ENCODE data around the gene NRG3. TPM values are rescaled to one million over a fixed set of nuclear protein-coding genes. Genes with fewer than 3 reads are reported as not detected.

Gene NRG3
- total RNA-seq, 1 donor from 2014 or later, result 0.74 TPM

DNA sequence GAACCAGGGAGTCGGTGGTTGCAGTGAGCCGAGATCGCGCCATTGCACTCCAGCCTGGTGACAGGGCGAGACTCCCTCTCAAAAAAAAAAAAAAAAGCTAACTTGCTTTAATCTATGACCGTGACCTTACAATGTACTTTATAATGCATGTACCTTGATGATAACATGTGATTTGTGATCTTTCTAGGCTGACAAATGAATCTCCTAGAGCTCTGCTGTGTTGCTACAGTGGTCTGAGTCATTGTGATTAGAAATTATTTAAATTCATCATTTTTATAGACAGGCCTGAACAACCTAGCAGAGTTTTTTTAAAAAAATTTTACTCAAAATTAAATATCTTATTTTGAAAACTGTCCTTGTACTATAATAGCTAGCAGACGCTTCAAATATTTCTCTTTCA lies 722.8 kb downstream of the NRG3 start:
- no peak for DNase-seq (ENCODE audit: low spot score in 2 of 2, unreplicated experiment in 2 of 2)
- Mint-ChIP-seq H3K27me3 (ENCODE audit: low read depth) (no peaks in the 10 kb centered on the region), H3K36me3 (no peaks in the 10 kb centered on the region), H3K4me3 (no peak overlapping the region), H3K27ac (no peak overlapping the region), H3K4me1 (no peaks in the 10 kb centered on the region), H3K9me3 (no peaks in the 10 kb centered on the region)
- TF ChIP-seq CTCF (IDR thresholded peaks at IDR 0.05; ENCODE audit: unreplicated experiment), result no peak

GRCh38 chr10:82609845-82610244 lies 734.9 kb downstream of the NRG3 start:
- no peak for TF ChIP-seq CTCF (IDR thresholded peaks at IDR 0.05; ENCODE audit: unreplicated experiment)
- DNase-seq (ENCODE audit: low spot score in 2 of 2, unreplicated experiment in 2 of 2), result no peak
- Mint-ChIP-seq H3K4me1 (peaks cover 4% of the 10 kb centered on the region), H3K36me3 (no peaks in the 10 kb centered on the region), H3K4me3 (no peak overlapping the region), H3K9me3 (peaks cover 29% of the 10 kb centered on the region), H3K27me3 (ENCODE audit: low read depth) (no peaks in the 10 kb centered on the region), H3K27ac (no peak overlapping the region)

DNA sequence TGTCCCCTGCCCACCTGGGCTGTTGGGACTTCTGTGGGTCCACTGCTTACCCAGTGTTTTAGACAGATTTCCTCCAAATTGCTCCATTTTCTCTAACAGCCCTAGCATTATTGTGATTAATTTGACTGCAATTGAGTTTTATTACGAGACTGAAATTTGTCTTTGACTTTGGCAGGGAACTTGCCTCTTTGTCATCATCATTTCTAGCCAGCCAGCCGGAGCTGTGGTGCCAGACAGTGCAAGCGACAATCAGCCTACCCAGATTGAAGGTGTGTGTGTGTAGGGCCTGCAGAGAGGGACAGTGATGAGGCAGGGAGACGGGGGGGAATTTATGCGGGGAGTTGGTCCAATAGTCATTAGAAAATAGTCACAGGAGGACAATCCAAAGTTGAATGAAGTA lies 743.0 kb downstream of the NRG3 start:
- Mint-ChIP-seq H3K36me3 (no peaks in the 10 kb centered on the region), H3K9me3 (no peaks in the 10 kb centered on the region), H3K4me3 (no peak overlapping the region), H3K4me1 (no peaks in the 10 kb centered on the region), H3K27me3 (ENCODE audit: low read depth) (peaks cover 1% of the 10 kb centered on the region), H3K27ac (no peak overlapping the region)
- TF ChIP-seq CTCF (IDR thresholded peaks at IDR 0.05; ENCODE audit: unreplicated experiment), result no peak
- no peak for DNase-seq (ENCODE audit: low spot score in 2 of 2, unreplicated experiment in 2 of 2)

DNA sequence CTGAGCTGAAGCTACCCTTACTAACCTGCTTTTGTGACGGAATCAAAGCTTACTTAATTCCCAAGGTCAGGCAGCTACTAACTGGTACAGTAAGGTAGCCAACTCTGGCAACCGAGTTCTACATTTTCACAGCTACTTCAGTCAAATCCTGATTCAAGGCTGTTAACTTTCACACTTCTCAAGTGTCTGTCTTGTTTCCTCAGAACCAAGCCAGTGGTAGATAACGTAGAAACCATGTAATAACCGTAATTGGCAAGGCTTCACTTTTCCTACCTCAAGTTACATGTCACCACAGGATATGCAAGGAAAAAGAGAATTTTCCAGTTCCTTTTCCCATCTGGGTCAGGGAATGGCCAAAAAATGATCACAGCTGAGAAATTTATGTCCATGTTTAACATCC lies 746.7 kb downstream of the NRG3 start:
- H3K4me1 Mint-ChIP-seq, result no peaks in the 10 kb centered on the region
- no peak overlapping the region for H3K4me3 Mint-ChIP-seq
- peaks cover 1% of the 10 kb centered on the region for H3K27me3 Mint-ChIP-seq (ENCODE audit: low read depth)
- no peaks in the 10 kb centered on the region for H3K36me3 Mint-ChIP-seq
- no peak for DNase-seq (ENCODE audit: low spot score in 2 of 2, unreplicated experiment in 2 of 2)
- H3K27ac Mint-ChIP-seq, result no peak overlapping the region
- TF ChIP-seq CTCF (IDR thresholded peaks at IDR 0.05; ENCODE audit: unreplicated experiment), result no peak
- no peaks in the 10 kb centered on the region for H3K9me3 Mint-ChIP-seq

DNA sequence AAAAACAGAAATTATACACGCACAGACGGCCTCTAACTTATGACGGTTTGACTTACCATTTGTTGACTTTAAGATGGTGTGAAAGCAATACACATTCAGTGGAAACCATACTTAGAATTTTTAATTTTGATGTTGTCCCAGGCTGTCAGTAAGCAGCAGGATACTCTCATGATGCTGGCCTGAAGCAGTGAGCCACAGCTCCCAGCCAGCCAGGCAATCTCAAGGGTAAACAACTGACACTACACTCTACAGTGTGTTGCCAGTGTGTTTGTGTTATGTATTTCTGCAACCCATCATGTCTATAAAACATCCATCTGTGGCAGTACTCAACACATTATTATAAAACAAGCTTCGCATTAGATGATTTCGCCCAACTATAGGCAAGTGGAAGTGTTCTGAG lies 747.5 kb downstream of the NRG3 start:
- Mint-ChIP-seq H3K4me1 (no peaks in the 10 kb centered on the region), H3K27ac (no peak overlapping the region), H3K9me3 (no peaks in the 10 kb centered on the region), H3K27me3 (ENCODE audit: low read depth) (peaks cover 1% of the 10 kb centered on the region), H3K36me3 (no peaks in the 10 kb centered on the region), H3K4me3 (no peak overlapping the region)
- TF ChIP-seq CTCF (IDR thresholded peaks at IDR 0.05; ENCODE audit: unreplicated experiment), result no peak
- DNase-seq (ENCODE audit: low spot score in 2 of 2, unreplicated experiment in 2 of 2), result no peak

- H3K4me1 Mint-ChIP-seq, result no peaks in the 10 kb centered on the region
- H3K9me3 Mint-ChIP-seq, result no peaks in the 10 kb centered on the region
- H3K27ac Mint-ChIP-seq, result no peak overlapping the region
- DNase-seq (ENCODE audit: low spot score in 2 of 2, unreplicated experiment in 2 of 2), result no peak
- H3K27me3 Mint-ChIP-seq (ENCODE audit: low read depth), result peaks cover 1% of the 10 kb centered on the region
- no peak overlapping the region for H3K4me3 Mint-ChIP-seq
- H3K36me3 Mint-ChIP-seq, result no peaks in the 10 kb centered on the region
- TF ChIP-seq CTCF (IDR thresholded peaks at IDR 0.05; ENCODE audit: unreplicated experiment), result no peak
Measured at GRCh38 chr10:82625512-82626189, 750.7 kb downstream of the NRG3 start.

Data from mesothelial cell of epicardium (in vitro differentiated cells).